AML-193 (cell line): ENCODE measurements around the gene TNFRSF8.

Source experiments
- DNase-seq, 2 experiments: peaks; one replicate each; lab custom pipeline; 2025; lab: John Stamatoyannopoulos, UW

Gene TNFRSF8

GRCh38 chr1:12121212-12122003, 58.3 kb downstream of the TNFRSF8 start:
- no peak for DNase-seq

GRCh38 chr1:12123172-12123571, 60.1 kb downstream of the TNFRSF8 start:
- no peak for DNase-seq

DNA sequence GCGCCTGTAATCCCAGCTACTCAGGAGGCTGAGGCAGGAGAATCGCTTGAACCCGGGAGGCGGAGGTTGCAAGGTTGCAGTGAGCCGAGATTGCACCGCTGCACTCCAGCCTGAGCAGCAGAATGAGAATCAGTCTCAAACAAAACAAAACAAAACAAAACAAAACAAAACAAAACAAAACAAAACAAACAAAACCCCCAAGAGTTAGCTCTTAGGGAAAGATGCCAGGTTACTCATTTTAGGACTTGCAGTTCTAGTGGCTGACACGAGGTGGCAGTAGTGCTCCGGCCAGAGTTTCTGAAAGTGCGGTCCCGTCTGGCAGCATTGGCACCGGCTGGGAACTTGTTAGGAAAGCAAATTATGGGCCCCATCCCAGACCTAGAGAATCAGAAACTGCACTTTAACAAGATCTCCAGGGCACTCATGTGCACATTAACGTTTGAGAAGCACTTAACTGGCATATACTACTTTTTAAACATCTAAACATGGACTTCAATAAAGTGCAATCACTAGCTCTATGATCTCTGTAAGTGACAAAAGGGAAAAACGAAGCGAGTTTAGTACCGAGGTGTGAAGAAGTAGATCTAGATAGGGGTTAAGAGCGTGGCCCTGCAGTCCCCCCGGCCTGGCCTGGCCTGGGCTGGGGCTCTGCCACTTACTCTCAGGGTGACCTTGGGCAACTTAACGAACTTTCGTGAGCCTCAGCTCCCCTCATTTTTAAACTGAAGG, 61.8 kb downstream of the TNFRSF8 start:
- peak; percentile 39 for DNase-seq

DNA sequence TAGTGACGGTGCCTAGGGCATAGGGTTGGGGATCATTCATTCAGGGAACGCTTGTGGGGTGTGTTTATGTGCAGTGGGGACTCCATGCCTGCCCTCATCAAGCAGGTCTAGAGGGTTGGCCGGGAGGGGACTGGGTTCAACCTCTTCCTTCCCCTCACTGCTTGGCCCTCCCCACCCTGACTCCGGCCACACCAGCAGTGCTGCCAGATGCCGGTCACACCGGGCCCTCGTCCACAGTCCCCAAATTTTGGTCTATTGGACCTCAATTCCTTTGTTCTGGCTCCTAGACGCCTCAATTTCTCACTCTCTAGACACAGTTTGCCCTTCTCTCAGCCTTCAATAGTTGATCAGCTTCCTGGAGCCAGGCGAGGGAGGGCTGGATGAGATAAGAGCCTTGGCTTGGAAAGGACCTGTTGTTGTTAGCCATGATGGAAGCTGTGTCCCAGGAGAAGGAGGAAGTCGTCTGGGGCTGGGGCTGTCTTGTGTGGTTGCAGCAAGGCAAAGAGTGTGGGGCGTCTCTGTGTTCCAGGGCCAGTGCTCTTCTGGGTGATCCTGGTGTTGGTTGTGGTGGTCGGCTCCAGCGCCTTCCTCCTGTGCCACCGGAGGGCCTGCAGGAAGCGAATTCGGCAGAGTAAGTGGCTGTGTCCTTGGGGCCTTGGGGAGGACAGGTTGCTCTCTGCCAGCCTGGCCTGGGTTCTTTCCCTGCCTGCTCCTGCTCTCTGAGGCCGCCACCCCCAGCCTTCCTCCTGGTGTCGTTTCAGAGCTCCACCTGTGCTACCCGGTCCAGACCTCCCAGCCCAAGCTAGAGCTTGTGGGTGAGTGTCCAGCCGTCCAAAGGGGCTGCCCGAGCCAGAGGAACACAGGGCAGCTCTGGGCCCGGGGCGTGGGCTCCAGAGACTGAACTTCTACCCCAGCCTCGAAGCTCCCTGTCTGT, 62.6 kb downstream of the TNFRSF8 start:
- peak in 1 of 2 experiments; percentile 8 for DNase-seq

DNA sequence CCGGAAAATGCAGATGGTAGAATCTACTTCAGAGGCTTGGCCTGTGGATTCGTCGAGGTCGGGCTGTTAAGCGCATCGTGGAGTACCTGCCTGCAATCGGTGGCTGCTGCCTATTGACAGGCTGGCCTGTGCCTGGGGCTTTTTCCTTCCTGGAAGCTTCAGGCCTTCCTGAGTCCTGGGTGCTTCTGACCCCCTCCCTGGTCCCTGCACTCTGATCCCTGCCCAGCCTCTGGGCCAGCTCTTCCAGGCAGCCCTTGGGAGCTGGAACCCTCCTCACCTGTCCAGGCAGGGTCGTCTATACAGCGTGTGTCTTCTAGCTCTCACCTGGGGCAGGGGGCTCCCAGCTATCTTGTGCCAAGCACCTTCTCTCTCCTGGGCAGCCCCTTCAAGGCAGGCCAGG, 63.7 kb downstream of the TNFRSF8 start:
- DNase-seq, result no peak

- DNase-seq, result no peak
These were observed 64.2 kb downstream of the TNFRSF8 start for GRCh38 chr1:12127206-12127810.

DNA sequence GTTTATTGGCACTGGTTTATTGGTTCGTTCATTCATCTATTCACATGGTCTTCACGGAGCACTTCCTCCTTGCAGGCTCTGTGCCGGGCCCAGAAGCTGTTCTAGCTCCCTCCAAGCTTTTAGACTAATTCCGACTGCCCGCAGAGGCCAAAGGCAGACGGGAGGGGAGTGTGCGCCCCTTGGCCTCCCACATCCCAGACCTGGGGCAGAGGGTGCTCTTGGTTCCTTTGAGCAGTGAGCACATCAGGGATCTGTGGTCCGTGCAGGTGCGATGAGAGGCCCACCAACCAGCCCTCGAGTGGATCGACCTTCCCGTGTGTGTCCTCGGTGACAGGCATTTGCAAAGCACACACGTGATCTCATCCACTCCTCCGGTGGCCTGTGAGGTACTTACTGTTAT, 65.0 kb downstream of the TNFRSF8 start:
- no peak for DNase-seq

- DNase-seq, result no peak
These were observed 66.5 kb downstream of the TNFRSF8 start for GRCh38 chr1:12129624-12130023.

DNA sequence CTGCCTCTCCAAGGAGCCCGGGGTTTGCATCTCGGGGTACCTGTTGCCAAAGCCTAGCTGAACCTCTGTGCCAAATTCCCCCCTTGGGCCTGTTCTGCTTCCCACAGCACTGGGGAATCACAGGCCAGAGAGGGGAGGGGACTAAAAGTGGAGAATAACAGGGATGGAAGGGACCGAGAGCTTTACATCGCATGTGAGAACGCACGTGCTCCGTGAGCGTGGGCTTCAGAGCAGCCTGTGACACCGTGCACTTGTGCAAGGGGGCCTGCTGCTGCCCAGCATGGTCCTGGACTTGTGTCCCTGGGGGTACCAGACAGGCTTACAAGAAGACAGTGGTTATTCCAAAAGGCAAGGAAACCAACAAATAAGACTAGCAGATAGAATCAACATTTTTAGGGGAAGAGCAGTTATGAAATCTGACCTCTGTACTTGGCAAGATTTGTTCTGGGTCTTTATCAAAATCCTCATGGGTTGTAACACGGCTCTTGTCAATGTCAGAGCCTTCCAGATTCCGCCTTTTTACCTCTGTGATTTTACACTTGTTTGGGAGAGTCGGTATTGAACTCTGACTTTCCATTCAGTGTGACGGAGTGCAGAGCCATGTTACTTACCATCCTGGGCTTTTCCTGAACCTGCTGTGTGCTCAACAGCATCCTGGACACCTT, 67.5 kb downstream of the TNFRSF8 start:
- DNase-seq, result no peak

DNA sequence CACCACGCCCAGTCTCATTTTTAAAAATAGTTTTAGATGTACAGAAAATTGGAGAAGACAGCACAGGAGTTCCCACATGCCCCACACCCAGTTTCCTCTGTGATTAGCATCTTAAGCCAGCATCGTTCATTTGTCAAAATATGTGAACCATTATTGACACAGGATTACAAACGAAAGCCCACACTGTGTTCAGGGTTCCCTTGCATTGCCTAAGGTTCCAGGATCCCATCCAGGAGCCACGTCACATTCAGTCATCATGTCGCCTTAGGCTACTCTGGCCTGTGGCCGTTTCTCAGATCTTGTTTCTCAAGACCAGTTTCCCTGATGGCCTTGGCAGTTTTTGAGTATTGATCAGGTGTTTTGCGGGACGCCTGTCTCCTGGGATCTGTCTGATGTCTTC, 69.0 kb downstream of the TNFRSF8 start:
- no peak for DNase-seq

- DNase-seq, result no peak
These were observed 71.6 kb downstream of the TNFRSF8 start for GRCh38 chr1:12134716-12135115.

DNA sequence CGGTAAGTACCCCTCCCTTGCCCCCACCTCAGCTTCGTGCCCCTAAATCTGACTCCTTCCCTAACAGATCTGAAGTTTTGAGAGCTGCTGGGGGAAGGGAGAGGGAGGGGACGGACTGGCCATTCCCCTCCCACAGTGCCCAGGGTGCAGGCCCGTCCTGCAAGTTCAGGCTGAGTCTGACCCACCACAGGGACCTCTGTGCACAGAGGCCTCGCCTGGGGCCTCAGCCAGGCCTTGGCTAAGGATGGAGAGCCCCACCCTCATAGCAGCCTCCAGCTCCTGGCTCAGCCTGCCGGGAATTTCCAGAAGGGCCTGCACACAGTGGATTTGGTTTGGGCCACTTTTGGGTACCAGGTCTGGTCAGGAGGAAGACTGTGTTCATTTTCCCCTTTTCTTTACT, 72.5 kb downstream of the TNFRSF8 start:
- no peak for DNase-seq

- no peak for DNase-seq
These were observed 74.0 kb downstream of the TNFRSF8 start for GRCh38 chr1:12136916-12137610.

GRCh38 chr1:12138196-12139168, 75.4 kb downstream of the TNFRSF8 start:
- DNase-seq, result no peak

- no peak for DNase-seq
These were observed 76.9 kb downstream of the TNFRSF8 start for GRCh38 chr1:12140016-12140415.

DNA sequence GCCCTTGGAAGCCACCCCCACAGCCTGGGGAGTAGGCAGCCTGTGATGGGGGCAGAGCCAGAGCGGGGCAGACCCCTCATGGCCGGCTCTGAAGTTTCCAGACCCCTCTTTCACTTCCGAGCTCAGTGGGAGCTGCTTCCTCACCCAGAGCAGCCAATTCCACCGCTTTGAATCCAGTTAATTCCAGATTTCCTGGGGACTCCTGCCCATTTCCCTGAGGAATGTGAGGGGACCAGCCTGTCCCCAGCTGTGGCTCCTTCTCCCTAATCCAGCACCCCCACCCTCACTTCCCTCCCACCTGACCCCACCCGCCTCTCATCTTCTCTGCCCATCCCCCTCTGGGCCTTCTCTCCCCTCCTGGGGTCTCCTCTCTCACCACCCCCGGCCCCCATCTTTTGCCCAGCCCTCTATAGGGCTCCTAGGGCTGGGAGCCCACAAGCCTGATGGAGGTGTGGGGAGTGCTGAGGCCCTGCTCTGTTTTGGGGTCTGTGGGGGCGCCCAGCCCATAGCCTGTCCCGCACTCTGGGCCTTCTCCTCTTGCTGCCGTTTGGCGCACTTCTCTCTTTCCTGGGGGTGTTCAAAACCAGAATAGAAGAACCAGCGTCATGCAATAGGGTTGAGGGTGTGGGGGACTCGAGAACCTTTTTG, 77.5 kb downstream of the TNFRSF8 start:
- no peak for DNase-seq

- DNase-seq, result no peak
These were observed 78.2 kb downstream of the TNFRSF8 start for GRCh38 chr1:12141163-12141850.

- DNase-seq, result no peak
These were observed 79.2 kb downstream of the TNFRSF8 start for GRCh38 chr1:12142141-12142823.
